ENCODE measurements around the gene WWC1.

WWC1 gene

GRCh38 chr5:168261227-168261571 is 30.2 kb upstream of the WWC1 start:
- Histone ChIP-seq H3K79me2 (ENCODE audit: low read length) (no peaks in the 10 kb centered on the region), H3K27ac (ENCODE audit: low read length) (no peak overlapping the region)

GRCh38 chr5:168262042-168262743 is 29.3 kb upstream of the WWC1 start:
- no peak for DNase-seq

More at GRCh38 chr5:168261227-168261571, 30.2 kb upstream of the WWC1 start:
- H3K4me1 ChIP-seq (ENCODE audit: low read length), result no peaks in the 10 kb centered on the region
- no peaks in the 10 kb centered on the region for H3K27me3 ChIP-seq (replicated peaks; ENCODE audit: insufficient read depth, low read length)
- H3K9me2 ChIP-seq (replicated peaks; ENCODE audit: insufficient read depth, low read length), result no peaks in the 10 kb centered on the region
- no peak overlapping the region for H2AFZ ChIP-seq (ENCODE audit: low read length)
- H4K20me1 ChIP-seq (ENCODE audit: insufficient read depth, low read length), result no peaks in the 10 kb centered on the region
- H3K4me2 ChIP-seq (ENCODE audit: low read depth, low read length), result no peak overlapping the region
- no peak for DNase-seq
- no peaks in the 10 kb centered on the region for H3K9me3 ChIP-seq (replicated peaks; ENCODE audit: insufficient read depth, low read length)
- no peak overlapping the region for H3K9ac ChIP-seq (ENCODE audit: low read length)
- no peaks in the 10 kb centered on the region for H3K36me3 ChIP-seq (replicated peaks; ENCODE audit: insufficient read depth, low read length)
- no peak overlapping the region for H3K4me3 ChIP-seq (ENCODE audit: low read length)
- H3F3A ChIP-seq (ENCODE audit: insufficient read depth, low read length), result no peaks in the 10 kb centered on the region
- TF ChIP-seq, protein P1, sequence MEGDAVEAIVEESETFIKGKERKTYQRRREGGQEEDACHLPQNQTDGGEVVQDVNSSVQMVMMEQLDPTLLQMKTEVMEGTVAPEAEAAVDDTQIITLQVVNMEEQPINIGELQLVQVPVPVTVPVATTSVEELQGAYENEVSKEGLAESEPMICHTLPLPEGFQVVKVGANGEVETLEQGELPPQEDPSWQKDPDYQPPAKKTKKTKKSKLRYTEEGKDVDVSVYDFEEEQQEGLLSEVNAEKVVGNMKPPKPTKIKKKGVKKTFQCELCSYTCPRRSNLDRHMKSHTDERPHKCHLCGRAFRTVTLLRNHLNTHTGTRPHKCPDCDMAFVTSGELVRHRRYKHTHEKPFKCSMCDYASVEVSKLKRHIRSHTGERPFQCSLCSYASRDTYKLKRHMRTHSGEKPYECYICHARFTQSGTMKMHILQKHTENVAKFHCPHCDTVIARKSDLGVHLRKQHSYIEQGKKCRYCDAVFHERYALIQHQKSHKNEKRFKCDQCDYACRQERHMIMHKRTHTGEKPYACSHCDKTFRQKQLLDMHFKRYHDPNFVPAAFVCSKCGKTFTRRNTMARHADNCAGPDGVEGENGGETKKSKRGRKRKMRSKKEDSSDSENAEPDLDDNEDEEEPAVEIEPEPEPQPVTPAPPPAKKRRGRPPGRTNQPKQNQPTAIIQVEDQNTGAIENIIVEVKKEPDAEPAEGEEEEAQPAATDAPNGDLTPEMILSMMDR (IDR thresholded peaks at IDR 0.05; ENCODE audit: low read length), result no peak
- TF ChIP-seq EZH2 (optimal IDR thresholded peaks at IDR 0.05; ENCODE audit: low read depth, low read length) (no peak), EZH2phosphoT487 (IDR thresholded peaks at IDR 0.05; ENCODE audit: low read length) (no peak)

GRCh38 chr5:168263121-168263520 is 28.3 kb upstream of the WWC1 start:
- Histone ChIP-seq H3K36me3 (replicated peaks; ENCODE audit: insufficient read depth, low read length) (no peaks in the 10 kb centered on the region), H3K27me3 (replicated peaks; ENCODE audit: insufficient read depth, low read length) (no peaks in the 10 kb centered on the region; the same call in 1 of the 2 replicates), H3K9me3 (replicated peaks; ENCODE audit: insufficient read depth, low read length) (no peaks in the 10 kb centered on the region), H3K4me1 (ENCODE audit: low read length) (no peaks in the 10 kb centered on the region), H3K4me3 (ENCODE audit: low read length) (no peak overlapping the region), H3K4me2 (ENCODE audit: low read depth, low read length) (no peak overlapping the region), H3K9ac (ENCODE audit: low read length) (no peak overlapping the region), H3F3A (ENCODE audit: insufficient read depth, low read length) (no peaks in the 10 kb centered on the region), H4K20me1 (ENCODE audit: insufficient read depth, low read length) (no peaks in the 10 kb centered on the region), H3K79me2 (ENCODE audit: low read length) (no peaks in the 10 kb centered on the region), H2AFZ (ENCODE audit: low read length) (no peak overlapping the region), H3K27ac (ENCODE audit: low read length) (no peak overlapping the region), H3K9me2 (replicated peaks; ENCODE audit: insufficient read depth, low read length) (no peaks in the 10 kb centered on the region)
- no peak for DNase-seq
- TF ChIP-seq EZH2 (optimal IDR thresholded peaks at IDR 0.05; ENCODE audit: low read depth, low read length), result no peak
- TF ChIP-seq EZH2phosphoT487 (IDR thresholded peaks at IDR 0.05; ENCODE audit: low read length), result no peak
- TF ChIP-seq, protein P1 (IDR thresholded peaks at IDR 0.05; ENCODE audit: low read length), result no peak

More at GRCh38 chr5:168262042-168262743, 29.3 kb upstream of the WWC1 start:
- Histone ChIP-seq H3K4me2 (ENCODE audit: low read depth, low read length) (no peak overlapping the region), H3K9ac (ENCODE audit: low read length) (no peak overlapping the region), H3K4me1 (ENCODE audit: low read length) (no peaks in the 10 kb centered on the region), H2AFZ (ENCODE audit: low read length) (no peak overlapping the region), H3K36me3 (replicated peaks; ENCODE audit: insufficient read depth, low read length) (no peaks in the 10 kb centered on the region), H3F3A (ENCODE audit: insufficient read depth, low read length) (no peaks in the 10 kb centered on the region), H3K9me3 (replicated peaks; ENCODE audit: insufficient read depth, low read length) (no peaks in the 10 kb centered on the region), H3K9me2 (replicated peaks; ENCODE audit: insufficient read depth, low read length) (no peaks in the 10 kb centered on the region), H4K20me1 (ENCODE audit: insufficient read depth, low read length) (no peaks in the 10 kb centered on the region), H3K79me2 (ENCODE audit: low read length) (no peaks in the 10 kb centered on the region), H3K4me3 (ENCODE audit: low read length) (no peak overlapping the region), H3K27me3 (replicated peaks; ENCODE audit: insufficient read depth, low read length) (no peaks in the 10 kb centered on the region), H3K27ac (ENCODE audit: low read length) (no peak overlapping the region)
- TF ChIP-seq EZH2phosphoT487 (IDR thresholded peaks at IDR 0.05; ENCODE audit: low read length), result no peak
- no peak for TF ChIP-seq EZH2 (optimal IDR thresholded peaks at IDR 0.05; ENCODE audit: low read depth, low read length)
- TF ChIP-seq, protein P1 (IDR thresholded peaks at IDR 0.05; ENCODE audit: low read length), result no peak
